NB4 (cell line): Measurements from ENCODE around the gene SCYGR1.

Source experiments
- DNase-seq: peaks from one replicate; pipeline ENCODE4 v3.0.0; 2010; ENCODE audit warnings: low read depth
- H3K4me3 ChIP-seq: one replicate; pipeline ENCODE4 v1.5.1; 2011; ENCODE audit warnings: mild to moderate bottlenecking, low read depth, low read length, moderate library complexity
- MYC ChIP-seq: IDR thresholded peaks from 2 replicates; pipeline ENCODE4 v1.6.1; 2011; ENCODE audit warnings: low read depth, low read length
- POLR2A ChIP-seq: IDR thresholded peaks from 2 replicates; pipeline ENCODE4 v1.6.1; 2011; ENCODE audit warnings: mild to moderate bottlenecking; ENCODE audit not compliant: insufficient read length; ENCODE audit errors: extremely low read depth
- TF ChIP-seq, protein P1 (sequence below): IDR thresholded peaks from one replicate; pipeline ENCODE4 v1.5.1; 2012; ENCODE audit warnings: low read depth, low read length
- TF ChIP-seq, protein P2 (sequence below): IDR thresholded peaks from 2 replicates; pipeline ENCODE4 v1.6.1; 2011; ENCODE audit warnings: low read depth, low read length

SCYGR1 gene

DNA sequence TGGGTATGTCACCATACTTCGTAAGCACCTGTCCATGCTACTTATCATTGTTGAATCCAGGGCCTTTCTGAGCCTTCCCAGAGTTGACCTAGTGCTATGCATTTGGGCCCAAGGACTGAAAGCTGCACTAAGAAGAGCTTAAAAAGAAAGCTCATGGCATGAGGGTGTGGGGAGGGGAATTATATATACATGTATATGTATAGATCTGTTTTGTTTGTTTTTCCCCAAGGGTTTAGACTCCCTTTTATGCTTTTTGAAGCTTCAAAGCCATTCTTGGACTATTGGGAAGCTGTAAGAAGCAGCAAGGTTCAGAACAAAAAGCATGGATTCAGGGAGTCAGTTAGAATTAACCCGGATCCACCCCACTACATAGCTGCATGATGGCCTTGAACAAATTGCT, 39.4 kb downstream of the SCYGR1 start:
- TF ChIP-seq MYC = no peak
- TF ChIP-seq POLR2A = no peak
- TF ChIP-seq, protein P1, sequence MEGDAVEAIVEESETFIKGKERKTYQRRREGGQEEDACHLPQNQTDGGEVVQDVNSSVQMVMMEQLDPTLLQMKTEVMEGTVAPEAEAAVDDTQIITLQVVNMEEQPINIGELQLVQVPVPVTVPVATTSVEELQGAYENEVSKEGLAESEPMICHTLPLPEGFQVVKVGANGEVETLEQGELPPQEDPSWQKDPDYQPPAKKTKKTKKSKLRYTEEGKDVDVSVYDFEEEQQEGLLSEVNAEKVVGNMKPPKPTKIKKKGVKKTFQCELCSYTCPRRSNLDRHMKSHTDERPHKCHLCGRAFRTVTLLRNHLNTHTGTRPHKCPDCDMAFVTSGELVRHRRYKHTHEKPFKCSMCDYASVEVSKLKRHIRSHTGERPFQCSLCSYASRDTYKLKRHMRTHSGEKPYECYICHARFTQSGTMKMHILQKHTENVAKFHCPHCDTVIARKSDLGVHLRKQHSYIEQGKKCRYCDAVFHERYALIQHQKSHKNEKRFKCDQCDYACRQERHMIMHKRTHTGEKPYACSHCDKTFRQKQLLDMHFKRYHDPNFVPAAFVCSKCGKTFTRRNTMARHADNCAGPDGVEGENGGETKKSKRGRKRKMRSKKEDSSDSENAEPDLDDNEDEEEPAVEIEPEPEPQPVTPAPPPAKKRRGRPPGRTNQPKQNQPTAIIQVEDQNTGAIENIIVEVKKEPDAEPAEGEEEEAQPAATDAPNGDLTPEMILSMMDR = no peak
- TF ChIP-seq, protein P2, sequence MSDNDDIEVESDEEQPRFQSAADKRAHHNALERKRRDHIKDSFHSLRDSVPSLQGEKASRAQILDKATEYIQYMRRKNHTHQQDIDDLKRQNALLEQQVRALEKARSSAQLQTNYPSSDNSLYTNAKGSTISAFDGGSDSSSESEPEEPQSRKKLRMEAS = no peak
- DNase-seq = no peak
- no peak overlapping the region for H3K4me3 ChIP-seq

DNA sequence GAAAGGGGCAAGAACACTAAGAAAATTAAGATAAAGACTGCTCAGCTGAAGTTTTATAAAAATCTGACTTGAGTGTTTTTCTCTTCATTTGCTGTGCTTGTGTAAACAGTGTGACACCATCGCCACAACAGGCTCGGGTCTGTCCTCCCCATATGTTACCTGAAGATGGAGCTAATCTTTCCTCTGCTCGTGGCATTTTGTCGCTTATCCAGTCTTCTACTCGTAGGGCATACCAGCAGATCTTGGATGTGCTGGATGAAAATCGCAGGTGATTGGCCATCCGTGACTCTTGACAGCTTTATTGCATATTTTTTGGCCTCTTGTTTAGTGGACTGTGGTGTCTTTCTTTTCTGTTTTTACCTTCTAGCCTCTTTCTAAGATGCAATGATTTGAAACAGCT, 40.6 kb downstream of the SCYGR1 start:
- no peak for DNase-seq
- TF ChIP-seq, protein P2 = no peak
- TF ChIP-seq POLR2A (no peak), MYC (no peak)
- TF ChIP-seq, protein P1 = no peak
- no peak overlapping the region for H3K4me3 ChIP-seq

DNA sequence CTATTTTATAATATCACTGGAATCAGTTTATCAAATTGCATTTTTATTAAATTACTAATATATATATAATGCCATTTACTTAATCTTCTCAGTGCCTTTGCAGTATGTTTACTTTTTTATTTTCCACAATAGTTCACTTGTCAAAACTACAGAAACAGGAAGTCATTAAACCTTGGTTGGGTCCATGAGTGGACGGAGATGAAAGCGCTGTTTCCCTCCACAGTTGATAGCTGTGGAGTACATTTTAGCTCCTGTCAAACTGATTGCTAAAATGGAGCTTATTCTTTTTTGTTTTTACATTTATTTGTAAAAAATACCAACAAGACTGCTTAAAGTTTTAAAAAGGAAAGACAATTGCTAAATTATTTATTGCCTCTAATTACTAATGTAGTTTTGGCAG, 43.5 kb downstream of the SCYGR1 start:
- DNase-seq = peak; percentile 22
- no peak for TF ChIP-seq POLR2A
- no peak for TF ChIP-seq MYC
- TF ChIP-seq, protein P1 = no peak
- TF ChIP-seq, protein P2 = no peak
- no peak overlapping the region for H3K4me3 ChIP-seq

DNA sequence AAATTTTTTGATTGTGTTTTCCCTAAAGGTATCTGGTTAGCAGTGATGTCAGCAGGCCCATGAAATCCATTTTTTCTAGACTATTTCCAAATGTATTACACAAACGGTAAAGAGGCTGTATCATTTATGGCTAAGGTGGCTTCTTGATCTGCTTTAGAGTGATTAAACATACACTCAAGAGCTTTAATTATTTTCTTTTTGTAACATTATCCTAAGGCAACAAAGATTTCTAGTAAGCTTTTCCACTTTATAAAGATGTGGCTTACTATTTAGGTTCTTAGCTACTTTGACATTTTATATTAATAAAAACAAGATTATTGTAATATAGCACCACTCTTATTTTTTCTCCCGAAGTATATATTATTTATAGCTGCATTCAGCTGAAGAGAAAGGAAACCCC, 46.2 kb downstream of the SCYGR1 start:
- no peak overlapping the region for H3K4me3 ChIP-seq
- DNase-seq = no peak
- TF ChIP-seq, protein P2 = no peak
- TF ChIP-seq POLR2A (no peak), MYC (no peak)
- TF ChIP-seq, protein P1 = no peak

DNA sequence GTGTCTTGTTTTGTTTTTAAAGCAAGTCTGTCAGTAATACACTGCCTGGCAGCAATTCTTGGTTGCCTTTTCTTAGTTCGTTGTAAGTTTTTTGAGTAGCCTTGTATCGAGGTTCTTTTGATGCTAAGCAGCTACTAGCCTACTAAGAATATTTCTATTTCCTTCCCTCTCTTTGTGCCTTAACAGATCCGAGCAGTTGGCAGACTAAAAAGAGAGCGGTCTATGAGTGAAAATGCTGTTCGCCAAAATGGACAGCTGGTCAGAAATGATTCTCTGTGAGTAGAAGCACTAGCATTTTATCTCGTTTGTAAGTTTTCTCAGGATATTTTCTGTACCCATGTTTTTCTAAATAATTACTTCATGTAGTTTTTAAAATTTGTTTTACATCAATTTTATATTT, 47.6 kb downstream of the SCYGR1 start:
- TF ChIP-seq POLR2A = no peak
- TF ChIP-seq, protein P1 = no peak
- no peak for TF ChIP-seq MYC
- TF ChIP-seq, protein P2 = no peak
- no peak overlapping the region for H3K4me3 ChIP-seq
- DNase-seq = no peak

DNA sequence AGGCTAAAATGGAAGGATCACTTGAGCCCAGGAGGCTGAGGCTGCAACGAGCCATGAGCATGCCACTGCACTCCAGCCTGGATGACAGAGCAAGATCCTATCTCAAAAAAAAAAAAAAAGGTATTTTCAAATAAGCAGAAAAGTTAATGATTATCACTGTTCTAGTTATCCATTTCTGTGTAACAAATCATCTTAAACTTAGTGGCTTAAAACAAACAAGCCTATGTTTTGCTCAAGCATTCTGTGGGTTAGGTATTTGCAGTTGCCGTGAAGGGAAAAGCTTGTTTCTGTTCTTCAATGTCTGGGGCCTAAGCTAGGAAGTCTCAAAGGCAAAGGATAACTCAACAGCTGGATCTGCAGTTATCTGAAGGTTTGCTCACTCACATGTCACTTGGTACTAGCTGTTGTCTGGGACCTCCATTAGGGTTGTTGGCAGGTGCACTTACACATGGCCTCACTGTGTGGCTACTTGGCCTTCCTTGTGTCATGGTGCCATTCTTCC, 48.6 kb downstream of the SCYGR1 start:
- H3K4me3 ChIP-seq = no peak overlapping the region
- no peak for DNase-seq
- TF ChIP-seq POLR2A (no peak), MYC (no peak)
- TF ChIP-seq, protein P1 = no peak
- TF ChIP-seq, protein P2 = no peak
